ENCODE data around the gene NR2F6. TPM values are rescaled to one million over a fixed set of nuclear protein-coding genes. Genes with fewer than 3 reads are reported as not detected.

The NR2F6 gene
- total and polyA plus RNA-seq, 4 donors: 8.9 to 33.6 (median 26.1) TPM

DNA sequence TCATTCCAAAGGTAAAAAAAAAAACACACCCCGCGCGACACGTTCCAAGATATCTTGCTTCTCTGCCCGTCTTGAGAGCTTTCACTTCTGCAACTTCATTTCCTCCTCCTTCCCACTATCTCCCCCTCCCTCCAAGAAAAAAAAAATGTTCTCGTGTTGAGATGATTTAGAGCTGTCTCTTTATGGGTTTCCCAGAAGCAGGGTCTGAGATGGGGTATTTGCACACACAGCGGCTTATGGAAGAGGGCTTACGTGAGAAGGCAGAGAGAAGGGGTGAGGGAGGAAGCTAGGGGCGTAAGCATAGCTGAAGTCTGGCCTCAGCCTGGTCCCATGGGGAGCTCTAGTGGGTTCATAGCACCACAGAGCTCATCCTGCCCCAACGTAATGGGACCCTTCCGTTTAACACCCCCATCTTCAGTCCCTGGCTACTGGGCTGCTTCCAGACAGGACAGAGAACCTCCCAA lies 61.8 kb downstream of the NR2F6 start:
- no peak overlapping the region for H3K27ac ChIP-seq (ENCODE audit: low read depth, low read length)
- H3K36me3 ChIP-seq (ENCODE audit: control insufficient read depth, insufficient read depth, low read length): peaks cover 68% of the 10 kb centered on the region
- no peak for DNase-seq (ENCODE audit: low read depth in 4 of 6, low spot score in 6 of 6)

DNA sequence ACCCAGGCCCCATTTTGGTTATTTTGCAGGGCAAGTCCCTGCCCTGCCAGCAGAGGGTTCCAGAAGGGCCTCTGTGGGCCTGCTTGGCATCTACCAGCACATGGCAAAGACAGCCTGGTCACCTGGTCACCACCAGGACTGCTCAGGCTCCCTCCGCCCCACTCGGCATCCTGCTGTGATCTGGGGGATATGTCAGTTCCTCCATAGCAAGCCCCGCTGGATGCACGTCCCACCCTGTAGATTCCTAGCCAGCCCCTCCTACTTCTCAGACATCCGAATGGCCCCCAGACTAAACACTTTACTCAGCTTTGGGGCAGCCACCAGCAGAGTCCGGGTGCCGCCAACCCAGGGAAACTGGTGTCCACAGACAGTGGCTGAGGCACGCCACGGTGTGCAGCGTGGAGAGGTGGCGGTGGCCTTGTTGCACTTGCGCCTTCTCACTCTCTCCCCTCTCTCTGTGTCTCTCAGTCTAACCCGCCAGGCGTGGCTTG lies 62.4 kb downstream of the NR2F6 start:
- no peaks in the 10 kb centered on the region for H3K27me3 ChIP-seq (ENCODE audit: control insufficient read depth, insufficient read depth, low read length)
- peaks cover 68% of the 10 kb centered on the region for H3K36me3 ChIP-seq (ENCODE audit: control insufficient read depth, insufficient read depth, low read length)
- no peak overlapping the region for H3K27ac ChIP-seq (ENCODE audit: low read depth, low read length)
- no peaks in the 10 kb centered on the region for H3K9me3 ChIP-seq (ENCODE audit: control insufficient read depth, insufficient read depth, low read length)
- DNase-seq (ENCODE audit: low read depth in 4 of 6, low spot score in 6 of 6): no peak
- 89% methylated on average over 12 of the region's 14 CpGs for WGBS (ENCODE audit: insufficient coverage)
- no peaks in the 10 kb centered on the region for H3K4me1 ChIP-seq (ENCODE audit: control insufficient read depth, insufficient read depth, low read length)
- H3K4me3 ChIP-seq (ENCODE audit: low read depth, low read length): no peak overlapping the region

More for the DNA sequence above, 61.8 kb downstream of the NR2F6 start:
- no peaks in the 10 kb centered on the region for H3K4me1 ChIP-seq (ENCODE audit: control insufficient read depth, insufficient read depth, low read length)
- no peaks in the 10 kb centered on the region for H3K27me3 ChIP-seq (ENCODE audit: control insufficient read depth, insufficient read depth, low read length)
- no peak overlapping the region for H3K4me3 ChIP-seq (ENCODE audit: low read depth, low read length)
- WGBS (ENCODE audit: insufficient coverage): 100% methylated on average over 2 of the region's 11 CpGs
- no peaks in the 10 kb centered on the region for H3K9me3 ChIP-seq (ENCODE audit: control insufficient read depth, insufficient read depth, low read length)

Other genes starting within 250 kb of the NR2F6 start
- gene CPAMD8, start 219.1 kb downstream of the NR2F6 start, total RNA-seq: 100 to 1,000 TPM in 1 of 2 donors, 10 to 100 TPM in 1; 22.3 to 117 TPM
- gene CPAMD8, start 219.1 kb downstream of the NR2F6 start, polyA plus RNA-seq (ENCODE audit: insufficient read length in 2 of 2): 10 to 100 TPM in 1 of 2 donors, 1 to 10 TPM in 1; 9.7 to 55.5 TPM
- gene HAUS8, start 170.5 kb downstream of the NR2F6 start, total RNA-seq: 1 to 10 TPM; 2.4 to 5.3 TPM
- 10 to 100 TPM; 10.2 to 10.7 TPM for gene HAUS8, start 170.5 kb downstream of the NR2F6 start, polyA plus RNA-seq (ENCODE audit: insufficient read length in 2 of 2)
- 10 to 100 TPM; 27.9 to 39.8 TPM for gene MYO9B, start 170.1 kb downstream of the NR2F6 start, total RNA-seq
- gene MYO9B, start 170.1 kb downstream of the NR2F6 start, polyA plus RNA-seq (ENCODE audit: insufficient read length in 2 of 2): 100 to 1,000 TPM in 1 of 2 donors, 10 to 100 TPM in 1; 97.8 to 124 TPM
- gene USE1, start 30.6 kb downstream of the NR2F6 start, total RNA-seq: 10 to 100 TPM; 13.3 to 27.1 TPM
- 10 to 100 TPM; 38.7 to 46.8 TPM for gene USE1, start 30.6 kb downstream of the NR2F6 start, polyA plus RNA-seq (ENCODE audit: insufficient read length in 2 of 2)
- 1 to 10 TPM; 3.9 to 9.8 TPM for gene OCEL1, start 19.7 kb downstream of the NR2F6 start, total RNA-seq
- gene OCEL1, start 19.7 kb downstream of the NR2F6 start, polyA plus RNA-seq (ENCODE audit: insufficient read length in 2 of 2): 10 to 100 TPM; 12.1 to 20.9 TPM
- gene USHBP1, start 18.8 kb upstream of the NR2F6 start, total RNA-seq: 1 to 10 TPM; 2.1 to 5.5 TPM
- gene USHBP1, start 18.8 kb upstream of the NR2F6 start, polyA plus RNA-seq (ENCODE audit: insufficient read length in 2 of 2): 1 to 10 TPM; 3.0 to 5.3 TPM
- gene BABAM1, start 21.5 kb upstream of the NR2F6 start, total RNA-seq: 100 to 1,000 TPM in 1 of 2 donors, 10 to 100 TPM in 1; 60.1 to 107 TPM
- 100 to 1,000 TPM; 125 to 137 TPM for gene BABAM1, start 21.5 kb upstream of the NR2F6 start, polyA plus RNA-seq (ENCODE audit: insufficient read length in 2 of 2)
- under 1 TPM; 0.61 to 0.79 TPM for gene ANKLE1, start 36.0 kb upstream of the NR2F6 start, total RNA-seq
- 1 to 10 TPM; 2.6 to 4.3 TPM for gene ANKLE1, start 36.0 kb upstream of the NR2F6 start, polyA plus RNA-seq (ENCODE audit: insufficient read length in 2 of 2)
- gene ABHD8, start 57.5 kb upstream of the NR2F6 start, total RNA-seq: 10 to 100 TPM; 15.9 to 18.2 TPM
- 10 to 100 TPM; 34.6 to 35.6 TPM for gene ABHD8, start 57.5 kb upstream of the NR2F6 start, polyA plus RNA-seq (ENCODE audit: insufficient read length in 2 of 2)
- gene MRPL34, start 60.0 kb upstream of the NR2F6 start, total RNA-seq: 10 to 100 TPM; 20.8 to 54.0 TPM
- gene MRPL34, start 60.0 kb upstream of the NR2F6 start, polyA plus RNA-seq (ENCODE audit: insufficient read length in 2 of 2): 10 to 100 TPM; 80.7 to 81.3 TPM
- 10 to 100 TPM; 23.6 to 32.8 TPM for gene DDA1, start 63.6 kb upstream of the NR2F6 start, total RNA-seq
- gene DDA1, start 63.6 kb upstream of the NR2F6 start, polyA plus RNA-seq (ENCODE audit: insufficient read length in 2 of 2): 10 to 100 TPM; 80.1 to 84.8 TPM
- 10 to 100 TPM; 12.9 to 19.7 TPM for gene ANO8, start 88.9 kb upstream of the NR2F6 start, total RNA-seq
- 10 to 100 TPM; 59.3 to 77.6 TPM for gene ANO8, start 88.9 kb upstream of the NR2F6 start, polyA plus RNA-seq (ENCODE audit: insufficient read length in 2 of 2)
- gene GTPBP3, start 91.6 kb upstream of the NR2F6 start, total RNA-seq: 10 to 100 TPM; 11.5 to 13.0 TPM
- 10 to 100 TPM; 23.3 to 31.5 TPM for gene GTPBP3, start 91.6 kb upstream of the NR2F6 start, polyA plus RNA-seq (ENCODE audit: insufficient read length in 2 of 2)
- 10 to 100 TPM in 1 of 2 donors, 1 to 10 TPM in 1; 5.1 to 22.3 TPM for gene PLVAP, start 131.4 kb upstream of the NR2F6 start, total RNA-seq
- 10 to 100 TPM in 1 of 2 donors, 1 to 10 TPM in 1; 7.5 to 12.0 TPM for gene PLVAP, start 131.4 kb upstream of the NR2F6 start, polyA plus RNA-seq (ENCODE audit: insufficient read length in 2 of 2)
- not detected for gene CCDC194, start 148.3 kb upstream of the NR2F6 start, total RNA-seq
- gene CCDC194, start 148.3 kb upstream of the NR2F6 start, polyA plus RNA-seq (ENCODE audit: insufficient read length in 2 of 2): not detected
- 10 to 100 TPM; 11.6 to 14.5 TPM for gene BST2, start 159.7 kb upstream of the NR2F6 start, total RNA-seq
- 10 to 100 TPM; 13.0 to 14.4 TPM for gene BST2, start 159.7 kb upstream of the NR2F6 start, polyA plus RNA-seq (ENCODE audit: insufficient read length in 2 of 2)
- gene MVB12A, start 174.1 kb upstream of the NR2F6 start, total RNA-seq: 10 to 100 TPM; 16.0 to 56.7 TPM
- gene MVB12A, start 174.1 kb upstream of the NR2F6 start, polyA plus RNA-seq (ENCODE audit: insufficient read length in 2 of 2): 10 to 100 TPM; 47.2 to 55.5 TPM
- 1 to 10 TPM; 2.1 to 2.6 TPM for gene TMEM221, start 202.7 kb upstream of the NR2F6 start, total RNA-seq
- gene TMEM221, start 202.7 kb upstream of the NR2F6 start, polyA plus RNA-seq (ENCODE audit: insufficient read length in 2 of 2): 1 to 10 TPM; 2.5 to 4.2 TPM
- gene NXNL1, start 215.0 kb upstream of the NR2F6 start, total RNA-seq: not detected
- gene NXNL1, start 215.0 kb upstream of the NR2F6 start, polyA plus RNA-seq (ENCODE audit: insufficient read length in 2 of 2): not detected
- gene SLC27A1, start 224.6 kb upstream of the NR2F6 start, total RNA-seq: 10 to 100 TPM; 15.6 to 24.1 TPM
- gene SLC27A1, start 224.6 kb upstream of the NR2F6 start, polyA plus RNA-seq (ENCODE audit: insufficient read length in 2 of 2): 10 to 100 TPM; 32.1 to 47.5 TPM

Data from spinal cord (tissue), 10 donors.